GM21367 (cell line): ENCODE data around the gene CDK5RAP2.
A peak's percentile ranks its signal among the peaks of the same experiment; 100 is the strongest.
"Not testable (repeated sequence)": the region's sequence is repeated elsewhere in the genome, so short reads cannot be mapped to it uniquely, and the experiment has no call there.

Source experiments
- ATAC-seq: cut with Tn5 transposase; IDR thresholded peaks from one replicate; pipeline ENCODE4 v1.9.1; 2021; ENCODE audit not compliant: unreplicated experiment

Gene CDK5RAP2

DNA sequence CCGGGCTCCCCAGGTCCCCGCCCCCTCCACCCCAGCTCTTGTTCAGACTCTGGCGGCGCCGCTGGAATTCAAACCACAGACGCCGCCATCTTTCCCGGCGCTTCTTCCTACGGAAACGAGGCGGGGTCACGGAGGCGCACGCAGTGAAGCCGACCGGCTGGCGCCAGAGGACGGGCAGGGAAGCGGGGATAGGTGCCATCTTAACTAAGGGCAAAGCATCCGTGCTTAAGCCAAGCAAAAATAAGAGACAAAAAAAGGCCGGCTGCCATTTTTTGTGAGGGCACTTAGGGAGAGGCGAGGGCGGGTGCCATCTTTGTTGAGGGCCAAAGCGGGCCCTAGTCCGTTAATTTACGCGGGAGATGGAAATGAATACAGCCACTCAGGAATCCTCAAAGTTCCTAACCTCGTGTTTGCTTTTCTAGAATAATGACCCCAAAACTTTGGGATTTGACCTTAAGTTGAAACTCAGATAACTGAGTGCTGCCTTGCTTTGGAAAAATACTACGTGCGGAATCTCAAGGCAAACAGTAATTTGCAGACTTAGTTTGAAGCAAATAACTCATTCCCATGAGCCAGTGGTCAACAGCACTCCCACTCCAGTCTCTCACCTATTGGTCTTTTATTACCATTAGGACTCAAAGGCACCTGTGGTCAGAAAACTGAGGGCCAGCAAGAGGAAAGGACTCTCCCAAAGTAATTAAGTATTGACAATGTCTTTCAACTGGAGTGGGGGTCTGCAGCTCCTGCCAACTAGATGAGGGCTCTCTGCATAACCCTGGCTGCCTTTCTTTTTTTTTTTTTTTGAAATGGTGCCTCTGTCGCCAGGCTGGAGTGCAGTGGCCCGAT is at the start of gene CDK5RAP2:
CDK5RAP2 (minus strand) TSS at position 117 of the 846 bp plus-strand sequence. CDS start 189 bp downstream, outside the sequence.
- peak; percentile 96 for ATAC-seq

DNA sequence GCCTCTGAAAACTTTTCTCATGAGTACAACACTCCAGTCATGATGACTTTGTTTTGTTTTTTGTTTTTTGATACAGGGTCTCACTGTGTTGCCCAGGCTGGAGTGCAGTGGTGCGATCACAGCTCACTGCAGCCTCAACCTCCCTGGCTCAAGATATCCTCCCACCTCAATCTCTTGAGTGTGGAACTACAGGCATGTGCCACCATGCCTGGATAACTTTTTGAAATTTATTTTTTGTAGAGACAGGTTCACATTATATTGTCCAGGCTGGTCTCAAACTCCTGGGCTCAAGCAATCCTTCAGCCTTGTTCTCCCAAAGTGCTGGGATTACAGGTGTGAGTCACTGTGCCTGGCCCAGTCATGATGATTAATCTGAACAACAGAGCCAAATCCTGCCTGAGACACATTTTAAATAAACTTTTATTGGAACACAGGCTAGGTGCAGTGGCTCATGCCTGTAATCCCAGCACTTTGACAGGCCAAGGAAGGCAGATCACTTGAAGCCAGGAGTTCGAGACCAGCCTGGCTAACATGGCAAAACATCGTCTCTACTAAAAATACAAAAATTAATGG is 49.0 kb upstream of the CDK5RAP2 start:
- ATAC-seq, result not testable (repeated sequence)

DNA sequence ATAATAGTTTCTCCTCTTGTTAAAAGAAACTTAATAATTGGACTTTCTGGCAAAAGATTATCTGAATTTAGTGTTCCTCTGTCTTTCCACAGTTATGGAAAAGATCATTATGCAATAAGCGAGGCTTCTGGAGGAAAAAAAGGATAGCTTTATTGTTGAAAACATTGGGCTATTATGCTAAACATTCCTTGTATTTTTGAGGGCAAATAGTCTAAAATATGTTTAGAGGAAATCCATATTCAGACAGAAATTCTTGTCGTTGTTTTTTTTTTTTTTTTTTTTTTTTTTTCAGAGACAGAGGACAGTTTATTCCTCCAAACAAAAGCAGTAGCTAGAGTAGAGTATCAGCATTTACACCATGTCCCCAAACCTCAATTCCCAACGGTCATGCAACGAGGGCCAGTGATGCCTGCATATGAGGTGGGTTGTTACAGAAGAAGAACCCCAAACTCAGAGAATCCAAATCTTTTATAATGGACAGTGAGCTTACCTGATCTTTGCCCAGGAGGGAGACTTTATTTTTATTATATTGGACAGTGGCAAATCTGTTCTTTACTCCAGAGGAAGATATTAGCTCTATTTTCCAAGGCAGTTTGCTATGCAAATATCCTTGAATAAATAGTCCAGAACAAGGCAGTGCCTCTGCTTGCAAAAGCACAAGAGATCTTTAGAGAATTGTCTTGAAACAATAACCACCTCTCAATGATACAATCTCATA is 48.4 kb upstream of the CDK5RAP2 start:
- ATAC-seq, result no peak

DNA sequence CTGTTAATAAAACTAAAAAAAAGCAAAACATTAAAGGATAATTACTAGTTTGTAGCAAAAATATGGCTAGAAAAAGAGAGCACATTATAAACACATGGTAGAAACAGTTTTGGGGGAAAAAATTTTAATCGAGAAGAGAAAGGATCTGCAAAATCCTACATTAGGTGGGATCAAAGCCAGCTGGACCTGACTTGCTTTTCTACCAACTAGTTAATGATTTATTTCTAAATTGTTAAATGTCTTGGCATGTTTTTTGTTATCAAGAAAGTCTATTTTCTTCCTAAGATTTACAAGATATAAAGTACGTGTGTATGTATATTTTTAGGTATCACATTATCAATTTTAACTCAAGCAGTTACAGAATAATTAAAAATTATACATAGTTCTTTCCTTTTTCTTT is 47.1 kb upstream of the CDK5RAP2 start:
- no peak for ATAC-seq

DNA sequence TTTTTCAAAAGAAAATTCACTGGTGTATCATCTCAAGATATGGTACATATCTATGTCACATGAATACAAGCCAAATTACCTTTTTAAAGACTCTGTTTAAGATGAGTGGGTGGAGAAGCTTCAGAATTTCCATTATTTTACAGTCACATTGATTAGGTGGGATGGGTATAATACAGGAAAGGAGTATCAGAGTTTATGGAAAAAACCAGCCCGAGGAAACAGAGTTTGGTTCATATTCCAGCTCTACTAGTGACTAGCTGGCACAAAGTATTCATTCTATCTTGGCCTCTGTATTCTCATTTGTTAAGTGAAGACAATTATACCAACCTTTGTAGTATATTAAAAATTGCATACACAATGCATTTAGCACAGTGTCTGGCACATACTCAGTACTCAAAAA is 46.5 kb upstream of the CDK5RAP2 start:
- ATAC-seq, result no peak

DNA sequence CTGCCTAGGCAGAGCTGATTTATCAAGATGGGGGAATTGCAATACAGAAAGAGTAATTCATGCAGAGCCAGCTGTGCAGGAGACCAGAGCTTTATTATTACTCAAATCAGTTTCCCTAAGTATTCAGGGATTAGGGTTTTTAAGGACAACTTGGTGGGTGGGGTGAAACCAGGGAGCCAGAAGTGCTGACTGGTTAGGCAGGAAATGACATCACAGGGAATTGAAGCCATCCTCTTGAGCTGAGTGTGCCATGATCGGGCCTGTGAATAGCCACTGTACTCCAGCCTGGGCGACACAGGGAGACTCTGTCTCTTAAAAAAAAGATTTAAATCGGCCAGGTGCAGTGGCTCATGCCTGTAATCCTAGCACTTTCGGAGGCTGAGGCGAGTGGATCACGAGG is 45.3 kb upstream of the CDK5RAP2 start:
- ATAC-seq, result no peak

DNA sequence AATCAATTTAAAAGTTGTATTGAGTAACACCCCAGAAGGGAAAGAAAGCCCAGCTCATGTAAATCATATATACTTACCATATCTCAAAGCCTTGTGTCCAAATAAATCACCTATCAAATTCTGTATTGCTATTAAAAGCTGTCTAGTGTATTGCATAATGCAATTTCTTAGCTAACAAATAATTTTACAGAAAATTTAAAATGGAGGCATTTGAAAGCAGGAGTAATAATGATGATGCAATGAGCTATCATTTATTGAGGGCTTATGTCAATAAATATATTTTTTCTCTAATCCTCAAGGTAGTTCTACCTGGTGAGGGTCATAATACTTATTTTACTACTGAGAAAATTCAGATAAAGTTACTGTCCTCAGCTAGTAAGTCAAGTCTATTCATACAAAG is 42.8 kb upstream of the CDK5RAP2 start:
- no peak for ATAC-seq

DNA sequence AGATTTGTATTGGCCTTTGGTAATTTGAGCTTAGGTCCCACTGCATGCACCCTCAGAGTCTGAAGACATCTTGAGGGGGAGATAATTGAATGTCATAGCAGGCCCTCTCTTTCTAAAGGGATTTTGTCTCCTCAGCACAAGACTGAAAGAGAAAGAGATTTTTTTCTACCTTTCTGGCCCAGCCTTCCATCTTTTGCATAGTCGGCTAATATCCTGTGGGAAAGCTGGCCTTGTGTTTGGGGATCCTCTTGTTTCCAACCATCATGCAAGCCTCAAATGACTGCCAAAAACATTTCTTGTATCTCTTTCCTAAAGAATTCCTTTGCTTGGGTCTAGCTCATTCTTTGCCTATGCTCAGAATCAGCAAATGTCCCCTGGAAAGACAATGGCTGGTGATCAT is 42.0 kb upstream of the CDK5RAP2 start:
- ATAC-seq, result no peak

DNA sequence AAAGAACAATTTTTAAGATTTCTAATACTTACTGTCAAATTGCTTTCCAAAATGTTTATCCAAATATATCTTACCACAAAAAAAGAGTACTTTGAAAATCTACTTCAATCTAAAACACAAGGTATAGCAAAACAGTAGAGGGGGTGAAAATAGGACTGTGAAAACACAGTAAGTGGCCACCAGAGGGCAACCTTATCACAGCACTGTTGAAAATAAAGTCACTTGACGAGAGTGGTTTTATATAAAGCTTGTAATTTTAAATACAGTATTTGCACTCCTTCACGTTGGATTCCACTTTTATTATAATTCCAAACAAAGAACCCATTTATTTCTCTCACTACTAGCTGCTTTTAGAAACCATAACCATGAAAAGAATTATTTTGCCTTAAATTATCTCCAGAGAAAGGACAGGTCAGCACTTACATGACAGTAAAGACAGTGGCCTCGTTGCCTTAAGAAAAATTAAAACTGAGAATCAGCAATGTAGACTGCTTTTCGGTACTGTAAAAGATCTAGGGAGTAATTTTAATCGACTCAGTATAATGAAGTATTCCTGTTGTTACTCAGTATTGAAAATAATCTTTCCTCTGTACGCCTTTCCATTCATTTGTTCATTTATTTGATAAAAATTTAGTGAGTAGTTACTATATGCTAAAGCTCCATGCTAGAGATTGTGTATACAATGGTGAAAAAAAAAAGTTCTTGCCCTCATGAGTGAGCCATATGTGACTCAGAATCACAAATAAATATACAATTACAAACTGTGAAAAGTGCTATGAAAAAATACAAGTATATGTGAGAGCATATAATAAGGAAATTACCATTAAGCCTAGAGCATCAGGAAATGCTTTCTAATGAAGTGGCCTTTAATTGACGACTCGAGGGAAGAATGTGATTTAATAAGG is 40.0 kb upstream of the CDK5RAP2 start:
- ATAC-seq, result no peak

DNA sequence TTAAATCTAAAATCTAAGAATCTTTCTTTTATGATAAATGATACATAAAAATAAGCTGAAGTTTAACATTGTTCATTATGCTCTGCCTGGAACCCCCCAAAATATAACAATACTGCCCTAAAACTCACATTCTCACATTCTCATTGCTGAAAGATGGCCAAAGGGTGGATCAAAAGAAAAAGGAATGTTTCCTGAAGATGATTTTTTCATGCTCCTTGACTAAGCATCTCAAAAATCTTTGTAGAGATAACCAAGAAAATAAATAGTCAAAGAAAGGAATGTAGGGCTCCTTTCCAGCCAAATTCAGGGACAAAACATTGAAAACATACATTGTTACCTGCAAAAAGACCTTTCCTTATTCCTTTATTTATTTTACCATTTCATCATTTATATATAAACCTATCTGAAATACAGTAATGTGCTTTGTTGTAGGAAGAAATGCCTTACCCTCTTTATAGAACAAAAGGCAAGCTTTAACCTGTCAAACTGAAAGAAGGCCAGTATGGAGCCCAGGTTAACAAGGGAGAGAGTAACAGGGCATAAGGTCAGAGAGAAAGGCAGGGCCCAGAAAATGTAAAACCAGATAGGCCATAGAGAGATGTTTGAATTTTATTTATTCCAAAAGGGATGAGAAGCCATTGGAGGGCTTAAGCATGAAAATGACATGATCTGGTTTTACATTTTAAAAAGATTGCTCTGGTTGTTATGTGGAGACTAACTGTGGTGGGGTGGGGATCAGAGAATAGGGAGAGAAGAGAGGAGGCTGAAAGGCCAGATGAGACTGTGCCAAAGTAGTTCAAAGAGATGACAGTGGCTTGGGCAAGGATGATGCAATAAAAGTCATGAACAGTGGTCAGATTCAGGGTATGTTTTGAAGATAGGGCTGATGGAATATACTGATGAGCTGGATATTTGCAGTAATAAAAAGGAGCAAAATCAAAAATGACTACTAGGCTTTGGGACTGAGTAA is 37.3 kb upstream of the CDK5RAP2 start:
- no peak for ATAC-seq

DNA sequence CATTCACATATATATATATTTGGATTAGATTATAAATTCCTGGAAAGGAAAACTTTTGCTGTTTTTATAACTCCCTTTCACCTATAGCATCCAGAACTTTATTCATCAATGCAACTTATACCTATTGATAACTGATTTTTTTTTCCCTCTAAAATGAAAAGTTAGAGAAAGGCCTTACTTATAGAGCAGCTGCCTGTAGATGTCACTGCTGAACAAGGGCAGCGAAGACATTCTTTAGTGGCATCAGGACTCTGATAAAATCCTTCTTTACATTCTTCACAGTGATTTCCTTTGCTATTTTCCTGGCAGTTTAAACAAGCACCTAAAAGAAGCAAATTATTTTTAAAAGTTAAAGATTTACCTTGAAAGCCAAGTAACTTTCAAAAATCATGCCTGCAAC is 32.3 kb upstream of the CDK5RAP2 start:
- no peak for ATAC-seq

DNA sequence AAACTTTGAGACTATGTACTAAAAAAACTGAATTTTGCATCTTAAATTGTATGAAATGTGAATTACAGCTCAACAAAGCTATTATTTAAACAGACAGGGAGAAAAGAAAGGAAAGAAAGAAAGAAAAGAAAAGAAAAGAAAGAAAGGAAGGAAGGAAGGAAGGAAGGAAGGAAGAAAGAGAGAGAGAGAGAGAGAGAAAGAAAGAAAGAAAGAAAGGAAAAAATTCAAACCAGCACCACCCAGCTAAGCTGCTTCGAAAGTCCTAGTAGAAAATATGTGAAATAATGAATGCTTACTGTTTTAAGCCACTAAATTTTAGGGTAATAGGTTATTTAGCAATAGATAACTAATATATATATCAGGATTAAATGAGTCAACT is 31.7 kb upstream of the CDK5RAP2 start:
- no peak for ATAC-seq

DNA sequence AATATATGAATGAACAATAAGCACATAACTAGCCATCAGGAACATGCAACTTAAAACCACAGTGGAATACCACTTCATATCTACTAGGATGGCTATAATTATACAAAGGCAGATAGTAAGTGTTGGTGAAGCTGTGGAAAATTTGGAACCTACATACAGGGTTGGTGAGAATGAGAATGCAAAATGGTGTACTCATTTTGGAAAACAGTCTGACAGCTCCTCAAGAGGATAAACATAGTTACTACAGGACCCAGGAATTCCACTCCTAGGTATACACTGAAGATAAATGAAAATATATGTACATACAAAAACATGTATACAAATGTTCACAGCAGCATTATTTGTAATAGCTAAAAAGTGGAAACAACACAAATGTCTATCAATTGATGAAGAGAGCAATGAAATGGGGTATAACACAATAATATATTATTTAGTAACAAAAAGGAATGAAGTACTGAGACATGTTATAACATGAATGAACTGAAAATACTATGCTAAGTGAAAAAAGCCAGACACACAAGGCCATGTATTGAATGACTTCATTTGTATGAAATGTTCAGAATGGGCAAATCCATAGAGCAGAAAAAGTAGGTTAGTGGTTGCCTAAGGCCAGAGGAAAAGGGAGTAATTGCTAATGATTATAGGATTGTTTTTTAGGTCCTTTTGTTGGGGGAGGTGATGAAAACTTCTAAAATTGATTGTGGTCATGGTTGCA is 31.2 kb upstream of the CDK5RAP2 start:
- no peak for ATAC-seq

DNA sequence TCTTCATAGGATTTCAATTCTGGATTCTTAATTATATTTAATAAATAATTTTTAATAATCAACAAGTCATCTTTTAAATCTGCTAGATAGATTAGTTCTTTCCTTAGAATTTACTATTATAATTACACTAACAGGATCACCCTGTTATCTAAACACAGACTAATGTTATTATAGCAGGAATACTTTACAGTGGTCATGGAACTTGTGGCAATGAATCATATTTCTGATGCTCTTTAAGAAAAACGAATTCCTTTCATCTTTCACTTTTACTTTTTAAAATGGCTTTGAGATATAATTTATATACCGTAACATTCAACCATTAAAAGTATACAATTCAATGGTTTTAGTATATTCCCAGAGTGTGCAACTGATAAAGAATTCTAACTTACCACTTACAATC is 29.7 kb upstream of the CDK5RAP2 start:
- ATAC-seq, result no peak

DNA sequence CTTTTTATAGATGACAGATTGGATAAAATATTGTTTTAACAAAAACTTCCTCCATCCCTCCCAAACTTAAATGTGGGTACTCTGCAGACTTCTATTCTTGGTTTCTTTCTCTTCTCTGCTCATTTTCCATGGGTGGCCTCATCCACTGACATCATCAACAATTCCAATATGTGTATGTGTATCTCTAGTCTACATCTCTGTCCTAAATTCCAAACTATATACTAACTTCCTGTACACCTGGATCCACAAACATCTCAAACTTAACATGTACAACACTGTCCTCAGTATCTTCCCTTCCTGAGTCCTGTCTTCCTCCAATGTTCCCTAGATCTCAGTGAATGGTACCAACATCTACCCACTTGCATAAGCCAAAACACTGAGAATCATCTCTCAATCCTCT is 28.5 kb upstream of the CDK5RAP2 start:
- no peak for ATAC-seq

DNA sequence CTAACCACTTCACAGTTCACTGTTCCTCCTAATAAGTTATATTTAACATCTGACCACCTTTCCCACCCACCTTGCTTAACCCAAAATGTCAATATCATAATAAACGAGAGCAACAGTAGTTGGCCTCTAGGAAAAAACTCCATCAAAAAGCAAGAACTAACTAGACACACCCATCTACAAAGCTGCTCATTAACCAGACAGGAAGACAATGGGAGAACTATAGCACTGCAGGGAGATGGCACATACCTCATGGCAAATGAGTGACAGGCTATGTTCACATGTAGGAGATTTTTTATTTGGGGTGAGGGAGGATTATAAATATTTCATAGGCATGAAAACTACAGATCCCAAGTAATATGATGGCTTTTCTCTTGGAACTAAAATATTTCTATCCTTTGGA is 23.6 kb upstream of the CDK5RAP2 start:
- no peak for ATAC-seq

DNA sequence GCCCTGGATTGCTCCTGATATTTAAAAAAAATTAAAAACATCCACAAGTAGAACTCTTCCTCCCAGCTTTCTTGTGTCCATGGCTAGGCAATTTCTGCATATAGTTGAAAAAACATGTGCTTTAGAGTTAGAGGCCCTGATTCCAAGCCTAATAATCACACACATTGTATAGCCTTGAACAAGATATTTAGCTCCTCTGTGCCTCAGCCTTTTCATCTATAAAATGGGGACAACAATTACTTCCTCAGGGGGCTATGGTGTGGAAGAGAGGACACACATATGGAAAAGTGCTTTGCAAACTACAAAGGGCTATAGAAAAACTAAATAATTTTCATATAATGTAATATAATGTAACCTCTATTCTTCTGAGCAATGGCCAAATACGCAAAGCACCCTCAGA is 23.0 kb upstream of the CDK5RAP2 start:
- ATAC-seq, result no peak

DNA sequence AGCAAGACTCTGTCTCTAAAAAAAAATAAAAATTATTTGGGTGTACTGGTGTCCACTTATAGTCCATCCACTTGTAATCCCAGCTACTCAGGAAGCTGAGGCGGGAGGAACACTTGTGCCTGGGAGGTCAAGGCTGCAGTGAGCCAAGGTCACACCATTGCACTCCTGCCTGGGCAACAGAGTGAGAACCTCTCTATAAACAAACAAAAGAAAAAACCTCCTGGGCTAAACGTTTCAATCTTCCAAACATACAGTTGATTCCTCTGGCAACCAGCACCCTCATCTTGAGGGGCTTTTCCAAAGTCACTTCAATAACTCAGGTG is 13.9 kb upstream of the CDK5RAP2 start:
- no peak for ATAC-seq

DNA sequence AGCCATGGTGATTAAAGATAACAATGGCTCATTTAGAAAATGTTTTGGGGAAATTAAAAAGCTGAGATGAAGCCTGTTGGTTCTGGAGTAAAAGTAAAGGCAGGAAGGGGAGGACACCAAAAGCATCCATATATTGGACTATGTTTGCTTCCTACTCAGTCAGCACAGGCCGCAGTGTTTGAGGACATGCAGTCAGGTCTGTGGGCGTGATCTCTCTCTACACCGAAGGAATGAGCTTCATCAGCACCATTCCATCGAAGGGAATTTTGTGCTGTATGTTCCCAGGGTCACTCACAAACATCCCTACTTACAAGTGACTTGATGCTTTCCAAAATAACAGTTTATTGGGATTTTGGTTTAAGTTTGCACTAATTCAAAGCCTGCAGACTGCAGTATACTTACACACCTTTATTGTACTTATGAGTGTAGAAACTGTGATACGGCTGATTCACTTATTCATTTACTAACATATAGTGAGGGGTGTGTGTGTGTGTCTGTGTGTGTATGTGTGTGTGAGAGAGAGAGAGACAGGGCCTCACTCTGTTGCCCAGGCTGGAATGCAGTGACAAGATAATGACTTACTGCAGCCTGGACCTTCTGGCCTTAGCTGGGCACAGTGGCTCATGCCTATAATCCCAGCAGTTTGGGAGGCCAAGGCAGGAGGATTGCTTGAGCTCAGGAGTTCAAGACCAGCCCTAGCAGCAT is 13.4 kb upstream of the CDK5RAP2 start:
- no peak for ATAC-seq
